DND-41 (cell line): ENCODE data around the gene LUZP4.

Source experiments
- ATAC-seq: fragments of 200-7000 bp; cut with Tn5 transposase; 3 replicates; pipeline ENCODE4 v1.9.1; 2021; ENCODE audit warnings: low read depth; ENCODE audit not compliant: insufficient read depth
- DNase-seq: peaks from one replicate; pipeline ENCODE4 v3.0.0-alpha.2; 2020
- H2AFZ ChIP-seq: 2 replicates; pipeline ENCODE4 v1.6.0; 2012; ENCODE audit warnings: low read depth, low read length
- H3K27ac ChIP-seq: 2 replicates; pipeline ENCODE4 v1.5.1; 2012; ENCODE audit warnings: low read length, inconsistent platforms
- H3K27me3 ChIP-seq: fragments of 200-600 bp; sonication (generic); 2 replicates; pipeline ENCODE4 v1.6.0; 2012; ENCODE audit warnings: low read length, mild to moderate bottlenecking, inconsistent platforms; ENCODE audit not compliant: insufficient read depth, poor library complexity
- H3K36me3 ChIP-seq: 2 replicates; pipeline ENCODE4 v1.5.1; 2012; ENCODE audit warnings: low read length, inconsistent platforms; ENCODE audit not compliant: insufficient read depth
- H3K4me1 ChIP-seq: 2 replicates; pipeline ENCODE4 v1.5.1; 2012; ENCODE audit warnings: mild to moderate bottlenecking, low read length; ENCODE audit not compliant: insufficient read depth
- H3K4me2 ChIP-seq: 2 replicates; pipeline ENCODE4 v1.6.0; 2012; ENCODE audit warnings: mild to moderate bottlenecking, moderate library complexity, low read length, inconsistent platforms; ENCODE audit not compliant: insufficient read depth
- H3K4me3 ChIP-seq, 2 experiments: fragments of 200-600 bp in 1 of 2; shearing (Covaris generic) in 1 of 2; 2 replicates each; pipeline ENCODE4 v1.5.1; 2012 to 2016; ENCODE audit warnings: inconsistent platforms in 2 of 2, low read length in 2 of 2, mild to moderate bottlenecking in 2 of 2, low read depth in 1 of 2, moderate library complexity in 1 of 2
- H3K79me2 ChIP-seq: 2 replicates; pipeline ENCODE4 v1.6.0; 2012; ENCODE audit warnings: low read length, inconsistent platforms; ENCODE audit not compliant: insufficient read depth
- H3K9ac ChIP-seq: 2 replicates; pipeline ENCODE4 v1.6.0; 2012; ENCODE audit warnings: low read depth, mild to moderate bottlenecking, inconsistent platforms, low read length, moderate library complexity
- H3K9me3 ChIP-seq: 2 replicates; pipeline ENCODE4 v1.5.1; 2012; ENCODE audit warnings: low read length, moderate library complexity, mild to moderate bottlenecking, inconsistent platforms; ENCODE audit not compliant: insufficient read depth, severe bottlenecking
- H4K20me1 ChIP-seq: 2 replicates; pipeline ENCODE4 v1.6.0; 2012; ENCODE audit warnings: low read length; ENCODE audit not compliant: insufficient read depth
- EZH2 ChIP-seq: IDR thresholded peaks from 3 replicates; pipeline ENCODE4 v1.6.1; 2012; ENCODE audit warnings: borderline replicate concordance, low read depth, mild to moderate bottlenecking, moderate library complexity, low read length, inconsistent platforms; ENCODE audit not compliant: severe bottlenecking
- TF ChIP-seq, protein P1 (sequence below): IDR thresholded peaks from 2 replicates; pipeline ENCODE4 v1.5.1; 2012; ENCODE audit warnings: borderline replicate concordance, low read length, moderate library complexity, mild to moderate bottlenecking; ENCODE audit not compliant: poor library complexity, severe bottlenecking; ENCODE audit errors: extremely low read depth

Gene LUZP4, protein sequence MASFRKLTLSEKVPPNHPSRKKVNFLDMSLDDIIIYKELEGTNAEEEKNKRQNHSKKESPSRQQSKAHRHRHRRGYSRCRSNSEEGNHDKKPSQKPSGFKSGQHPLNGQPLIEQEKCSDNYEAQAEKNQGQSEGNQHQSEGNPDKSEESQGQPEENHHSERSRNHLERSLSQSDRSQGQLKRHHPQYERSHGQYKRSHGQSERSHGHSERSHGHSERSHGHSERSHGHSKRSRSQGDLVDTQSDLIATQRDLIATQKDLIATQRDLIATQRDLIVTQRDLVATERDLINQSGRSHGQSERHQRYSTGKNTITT

GRCh38 chrX:115289465-115289864 lies at the start of gene LUZP4:
TSS of gene LUZP4 (plus strand) at chrX:115289715. CDS start at chrX:115289760, 45 bp downstream.
- H3K9me3 ChIP-seq: no peaks in the 10 kb centered on the region
- ATAC-seq: no peak
- TF ChIP-seq EZH2: no peak
- TF ChIP-seq, protein P1, sequence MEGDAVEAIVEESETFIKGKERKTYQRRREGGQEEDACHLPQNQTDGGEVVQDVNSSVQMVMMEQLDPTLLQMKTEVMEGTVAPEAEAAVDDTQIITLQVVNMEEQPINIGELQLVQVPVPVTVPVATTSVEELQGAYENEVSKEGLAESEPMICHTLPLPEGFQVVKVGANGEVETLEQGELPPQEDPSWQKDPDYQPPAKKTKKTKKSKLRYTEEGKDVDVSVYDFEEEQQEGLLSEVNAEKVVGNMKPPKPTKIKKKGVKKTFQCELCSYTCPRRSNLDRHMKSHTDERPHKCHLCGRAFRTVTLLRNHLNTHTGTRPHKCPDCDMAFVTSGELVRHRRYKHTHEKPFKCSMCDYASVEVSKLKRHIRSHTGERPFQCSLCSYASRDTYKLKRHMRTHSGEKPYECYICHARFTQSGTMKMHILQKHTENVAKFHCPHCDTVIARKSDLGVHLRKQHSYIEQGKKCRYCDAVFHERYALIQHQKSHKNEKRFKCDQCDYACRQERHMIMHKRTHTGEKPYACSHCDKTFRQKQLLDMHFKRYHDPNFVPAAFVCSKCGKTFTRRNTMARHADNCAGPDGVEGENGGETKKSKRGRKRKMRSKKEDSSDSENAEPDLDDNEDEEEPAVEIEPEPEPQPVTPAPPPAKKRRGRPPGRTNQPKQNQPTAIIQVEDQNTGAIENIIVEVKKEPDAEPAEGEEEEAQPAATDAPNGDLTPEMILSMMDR: no peak
- H2AFZ ChIP-seq: no peak within 1 kb of the TSS
- H3K4me3 ChIP-seq: no peak within 1 kb of the TSS
- no peaks in the 10 kb centered on the region for H4K20me1 ChIP-seq
- no peaks in the 10 kb centered on the region for H3K36me3 ChIP-seq
- no peaks in the 10 kb centered on the region for H3K4me1 ChIP-seq
- no peaks in the 10 kb centered on the region for H3K79me2 ChIP-seq
- no peak within 1 kb of the TSS for H3K4me2 ChIP-seq
- no peak within 1 kb of the TSS for H3K27ac ChIP-seq
- no peak within 1 kb of the TSS for H3K9ac ChIP-seq
- no peaks in the 10 kb centered on the region for H3K27me3 ChIP-seq
- DNase-seq: no peak

- no peaks in the 10 kb centered on the region for H4K20me1 ChIP-seq
- no peak overlapping the region for H2AFZ ChIP-seq
- TF ChIP-seq EZH2: no peak
- TF ChIP-seq, protein P1: no peak
- H3K27me3 ChIP-seq: no peaks in the 10 kb centered on the region
- H3K4me1 ChIP-seq: no peaks in the 10 kb centered on the region
- no peak for DNase-seq
- no peak overlapping the region for H3K4me3 ChIP-seq
- H3K36me3 ChIP-seq: no peaks in the 10 kb centered on the region
- no peak for ATAC-seq
- no peaks in the 10 kb centered on the region for H3K9me3 ChIP-seq
- H3K79me2 ChIP-seq: no peaks in the 10 kb centered on the region
- no peak overlapping the region for H3K4me2 ChIP-seq
- H3K9ac ChIP-seq: no peak overlapping the region
- H3K27ac ChIP-seq: no peak overlapping the region
Measured at GRCh38 chrX:115251458-115252233, 37.9 kb upstream of the LUZP4 start.

GRCh38 chrX:115255003-115255402 lies 34.5 kb upstream of the LUZP4 start:
- Histone ChIP-seq H3K27ac (no peak overlapping the region), H3K9ac (no peak overlapping the region), H4K20me1 (no peaks in the 10 kb centered on the region), H3K4me3 (no peak overlapping the region), H3K4me2 (no peak overlapping the region), H3K9me3 (no peaks in the 10 kb centered on the region), H3K79me2 (no peaks in the 10 kb centered on the region), H3K36me3 (no peaks in the 10 kb centered on the region), H3K27me3 (no peaks in the 10 kb centered on the region), H2AFZ (no peak overlapping the region), H3K4me1 (no peaks in the 10 kb centered on the region)
- DNase-seq (no peak), ATAC-seq (no peak)
- TF ChIP-seq, protein P1: no peak
- TF ChIP-seq EZH2: no peak
